ENCODE measurements around the gene PACS1.
"Not testable (repeated sequence)": the region's sequence is repeated elsewhere in the genome, so short reads cannot be mapped to it uniquely, and the experiment has no call there.

PACS1 gene

GRCh38 chr11:66275984-66276612, 206.0 kb downstream of the PACS1 start:
- DNase-seq (ENCODE audit: low spot score): no peak

DNA sequence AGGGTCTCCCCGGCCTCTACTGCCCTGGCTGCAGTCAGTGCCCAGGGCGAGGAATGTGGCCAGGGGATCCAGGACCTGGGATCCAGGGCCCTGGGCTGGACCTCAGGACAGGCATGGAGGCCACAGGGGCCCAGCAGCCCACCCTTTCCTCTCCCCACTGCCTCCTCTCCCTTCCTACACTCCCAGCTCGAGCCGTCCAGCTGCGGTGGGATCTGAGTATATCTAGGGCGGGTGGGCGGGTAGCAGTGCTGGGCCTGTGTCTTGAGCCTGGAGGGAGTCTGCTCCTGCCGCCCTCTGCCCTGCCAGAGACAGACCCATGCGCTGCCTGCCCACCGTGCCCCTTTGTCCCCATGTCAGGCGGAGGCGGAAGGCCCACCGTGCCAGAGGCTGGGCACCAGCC, 206.5 kb downstream of the PACS1 start:
- DNase-seq (ENCODE audit: low spot score): not testable (repeated sequence)

GRCh38 chr11:66277064-66277463, 207.0 kb downstream of the PACS1 start:
- not testable (repeated sequence) for DNase-seq (ENCODE audit: low spot score)

- DNase-seq (ENCODE audit: low spot score): no peak
Measured at GRCh38 chr11:66277471-66278362, 207.6 kb downstream of the PACS1 start, which contains the start of gene CNIH2. Gene CNIH2 (plus strand): TSS chr11:66278175. CDS start chr11:66278457, 282 bp downstream.

DNA sequence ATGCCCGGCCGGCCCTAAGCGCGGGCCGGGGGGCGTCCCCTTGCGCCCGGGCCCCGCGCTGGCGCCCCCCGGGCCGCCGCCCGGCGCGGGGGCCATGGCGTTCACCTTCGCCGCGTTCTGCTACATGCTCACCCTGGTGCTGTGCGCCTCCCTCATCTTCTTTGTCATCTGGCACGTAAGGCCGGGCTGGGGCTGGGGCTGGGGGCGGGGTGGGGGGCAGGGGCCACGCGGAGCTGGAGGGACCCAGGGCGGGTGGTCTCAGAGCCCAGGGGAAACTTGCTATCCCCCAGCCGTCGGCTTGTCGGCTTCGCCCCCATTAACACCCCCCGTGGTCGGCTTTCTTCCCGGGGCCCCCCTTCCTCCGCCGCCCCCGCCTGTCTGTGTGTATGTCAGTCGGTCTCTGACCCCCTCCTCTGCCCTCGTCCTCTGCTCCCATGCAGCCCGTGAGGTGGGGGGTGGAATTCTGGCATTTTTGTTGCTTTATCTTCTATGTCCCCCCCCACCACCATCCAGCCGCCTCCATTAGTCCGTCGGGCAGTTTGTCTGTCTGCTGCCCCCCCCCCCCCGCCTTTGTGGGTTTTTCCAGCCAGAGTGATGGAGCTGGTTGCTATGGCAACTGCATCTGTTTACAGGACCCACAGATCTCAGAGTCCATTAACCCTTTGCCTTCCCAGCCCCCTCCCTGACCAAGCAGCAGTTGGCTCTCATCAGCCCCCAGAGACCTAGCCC, 208.5 kb downstream of the PACS1 start:
- no peak for DNase-seq (ENCODE audit: low spot score)

DNA sequence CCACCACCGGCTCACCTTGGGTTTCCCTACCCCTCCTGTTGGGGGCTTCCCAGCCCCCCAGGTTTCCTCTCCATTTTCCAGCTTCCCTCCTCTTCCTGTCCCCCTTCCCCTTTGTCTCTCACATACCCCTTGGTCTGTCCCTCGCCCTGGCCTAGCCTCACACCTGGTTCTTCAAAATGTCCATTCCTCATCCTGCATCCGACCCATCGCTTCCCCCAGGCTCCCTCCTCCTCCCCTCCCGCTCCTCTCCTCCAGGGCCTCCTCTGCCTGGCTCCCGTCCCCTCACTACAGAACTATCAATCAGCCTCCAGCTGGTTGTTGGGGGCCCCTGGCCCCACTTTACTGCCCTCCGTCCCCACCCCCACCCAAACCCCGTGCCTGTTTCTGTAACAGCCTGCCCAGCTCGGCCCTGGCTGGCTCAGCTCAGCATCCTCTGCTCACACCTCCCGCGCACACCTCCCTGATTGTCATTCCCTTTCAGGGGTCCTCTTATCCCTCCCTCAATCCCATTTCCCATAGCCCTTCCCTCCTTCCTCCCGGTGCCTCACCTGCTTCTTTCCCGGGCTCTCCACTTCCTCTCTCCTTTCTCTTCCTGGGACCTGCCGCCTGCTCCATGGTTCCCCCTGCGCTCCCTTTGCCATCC, 209.1 kb downstream of the PACS1 start:
- no peak for DNase-seq (ENCODE audit: low spot score)

GRCh38 chr11:66280428-66280827, 210.4 kb downstream of the PACS1 start:
- no peak for DNase-seq (ENCODE audit: low spot score)

DNA sequence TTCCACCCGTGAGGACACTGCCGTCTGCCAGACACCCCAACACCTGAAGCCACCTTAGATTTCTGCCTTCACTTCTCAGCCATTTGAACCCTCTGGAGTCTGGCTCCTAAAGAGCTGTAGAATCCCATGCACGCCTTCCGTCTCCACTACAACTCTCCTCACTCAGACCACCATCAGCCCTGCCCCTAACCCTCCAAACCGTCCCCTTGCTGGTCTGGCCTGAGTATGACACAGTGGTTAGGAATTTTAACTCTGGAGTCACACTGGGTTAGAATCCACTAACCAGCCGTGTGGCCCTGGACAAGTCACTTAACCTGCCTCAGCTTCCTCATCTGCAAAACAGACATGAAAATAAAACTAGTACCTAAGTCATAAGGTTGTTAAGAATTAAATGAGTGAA, 210.9 kb downstream of the PACS1 start:
- DNase-seq (ENCODE audit: low spot score): no peak

DNA sequence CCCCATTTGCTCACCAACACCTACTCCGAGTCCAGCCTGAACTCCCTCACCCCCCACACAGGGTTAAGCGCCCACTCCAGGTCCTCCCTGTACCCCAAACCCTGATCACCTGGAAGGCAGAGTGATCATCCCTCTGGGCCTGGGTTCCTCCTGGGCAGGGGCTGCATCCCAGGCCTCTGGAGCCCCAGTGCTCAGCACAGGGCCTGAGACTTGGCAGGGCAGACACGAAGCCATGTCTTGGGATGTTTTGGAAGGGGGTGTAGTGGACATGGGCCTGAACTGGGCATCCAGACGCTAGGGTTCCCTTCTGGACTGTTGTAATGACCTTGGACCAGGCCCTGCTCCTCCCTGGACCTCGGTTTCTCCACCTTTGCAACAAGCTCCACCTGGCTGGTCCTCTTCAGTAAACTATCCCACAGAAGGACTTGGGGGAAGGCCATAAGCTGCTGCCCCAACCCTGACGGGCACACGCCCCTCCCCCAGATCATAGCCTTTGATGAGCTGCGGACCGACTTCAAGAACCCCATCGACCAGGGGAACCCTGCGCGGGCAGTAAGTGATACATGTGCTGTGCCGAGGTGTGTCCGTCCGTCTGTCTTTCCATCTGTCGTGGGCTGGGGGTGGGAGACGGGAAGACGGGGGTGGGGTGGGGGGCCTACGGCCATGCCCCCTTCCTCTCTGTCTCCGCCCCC, 211.8 kb downstream of the PACS1 start:
- DNase-seq (ENCODE audit: low spot score): no peak

GRCh38 chr11:66282468-66283455, 212.7 kb downstream of the PACS1 start:
- peak; percentile 96 for DNase-seq (ENCODE audit: low spot score)

DNA sequence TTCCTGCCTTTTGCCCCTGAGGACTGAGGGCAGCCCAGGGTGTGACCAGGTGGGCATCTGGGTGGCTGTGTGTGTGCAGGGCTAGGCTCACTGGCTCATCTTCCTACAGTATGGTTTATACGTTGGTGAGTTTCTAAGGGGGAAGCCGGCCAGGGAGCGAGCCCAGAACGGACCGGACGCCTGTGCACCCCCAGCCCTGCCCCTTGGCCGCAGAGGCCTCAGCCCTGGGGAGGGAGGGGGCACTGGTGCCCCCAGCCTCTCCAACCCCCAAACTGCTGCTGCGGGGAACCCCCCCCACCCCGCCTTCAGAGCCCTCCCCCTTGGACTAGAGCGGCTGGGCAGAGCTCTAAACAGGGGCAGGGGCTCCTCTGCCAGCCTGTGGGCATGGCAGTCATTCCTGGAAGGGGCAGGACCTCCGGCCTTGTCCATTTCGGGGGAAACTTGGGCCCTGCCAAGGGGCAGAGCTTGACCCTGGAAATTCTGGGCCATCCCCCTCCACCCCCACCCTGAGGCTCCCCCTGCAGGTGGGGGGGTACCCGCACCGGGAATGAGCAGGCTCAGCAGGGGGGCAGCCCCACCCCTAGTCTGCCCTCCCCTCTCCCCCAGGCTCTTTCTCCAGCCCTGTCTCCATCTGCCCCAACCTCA, 213.5 kb downstream of the PACS1 start:
- no peak for DNase-seq (ENCODE audit: low spot score)

GRCh38 chr11:66284526-66285078, 214.5 kb downstream of the PACS1 start:
- DNase-seq (ENCODE audit: low spot score): no peak

GRCh38 chr11:66285250-66285947, 215.3 kb downstream of the PACS1 start:
- DNase-seq (ENCODE audit: low spot score): no peak

DNA sequence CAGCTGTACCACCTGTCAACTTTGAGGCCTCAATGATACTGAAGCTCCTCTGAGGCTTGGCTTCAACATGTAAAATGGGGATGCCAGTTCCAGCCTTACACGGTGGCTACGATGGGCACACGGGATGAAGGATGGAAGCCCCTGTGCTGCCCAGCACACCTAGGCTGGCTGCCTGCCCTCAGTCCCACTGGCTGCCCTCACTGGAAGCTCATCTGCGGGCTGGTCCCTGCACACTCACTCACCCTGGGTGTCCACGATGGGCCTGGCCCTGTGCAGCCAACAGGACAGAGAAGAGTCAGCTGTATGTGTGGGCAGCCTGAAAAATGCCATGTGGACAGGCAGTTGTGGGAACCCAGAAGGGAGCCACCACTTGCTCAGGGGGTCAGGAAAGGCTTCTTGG, 216.6 kb downstream of the PACS1 start:
- no peak for DNase-seq (ENCODE audit: low spot score)

GRCh38 chr11:66287211-66287888, 217.3 kb downstream of the PACS1 start:
- no peak for DNase-seq (ENCODE audit: low spot score)

DNA sequence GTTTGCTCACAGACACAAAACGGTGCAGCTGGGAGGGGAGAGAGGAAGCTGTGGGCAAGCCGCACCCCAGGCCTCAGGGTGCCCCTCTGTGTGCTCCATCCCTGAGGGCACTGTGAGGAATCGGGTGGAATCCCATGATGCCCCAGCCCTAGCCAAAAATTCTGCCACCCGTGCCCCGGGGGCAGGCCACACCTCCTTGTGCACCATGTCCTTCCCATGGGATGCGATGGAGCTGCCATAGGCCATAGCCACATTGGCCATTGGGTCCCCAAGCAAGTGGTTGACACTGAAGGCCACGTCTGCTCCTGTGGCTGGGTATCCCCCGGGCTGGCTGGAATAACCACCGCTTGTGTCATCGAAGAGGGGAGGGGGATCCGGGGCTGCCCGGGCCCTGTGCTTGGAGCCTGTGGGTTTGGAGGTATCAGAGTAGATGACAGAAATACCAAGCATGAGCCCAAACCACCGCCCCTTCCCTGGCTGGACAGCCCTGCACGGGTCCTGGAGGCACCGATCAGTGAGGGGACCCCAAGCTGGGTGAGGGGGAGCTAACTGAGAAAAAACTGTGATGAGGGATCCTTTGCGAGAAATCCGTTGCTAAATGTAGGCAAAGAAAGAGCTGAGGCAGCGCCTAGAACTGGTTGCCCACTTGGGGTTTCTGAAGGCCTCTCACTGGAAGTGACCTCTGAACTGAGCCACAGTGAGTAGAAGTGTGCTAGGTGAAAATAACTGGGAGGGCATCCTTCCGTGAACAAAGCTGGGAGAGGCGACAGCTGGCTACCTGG, 218.0 kb downstream of the PACS1 start:
- no peak for DNase-seq (ENCODE audit: low spot score)

Data from left forelimb (tissue), 1 donor.